ENCODE data around the gene NUTM1. TPM values are rescaled to one million over a fixed set of nuclear protein-coding genes. Genes with fewer than 3 reads are reported as not detected.

The NUTM1 gene
- total RNA-seq, 1 experiment from 2014 or later, result 0.07 TPM

DNA sequence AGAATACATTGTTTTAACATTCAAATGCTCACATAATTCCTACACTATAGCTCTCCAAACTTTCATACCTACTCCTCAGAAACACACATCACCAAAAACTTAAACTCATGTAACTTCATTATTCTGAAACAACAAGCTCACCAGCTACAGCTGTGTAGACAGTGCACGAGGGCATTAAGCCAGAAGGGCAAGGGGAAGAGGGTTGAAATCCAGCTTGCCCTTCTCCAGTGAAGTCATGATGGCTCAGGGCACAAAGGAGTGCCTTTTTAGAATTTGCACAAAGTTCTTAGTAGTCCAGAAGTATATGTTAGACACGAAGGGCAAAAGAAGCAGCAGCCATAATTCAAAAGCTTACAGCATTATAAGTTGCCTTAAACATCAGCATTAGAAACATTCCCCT, 14.1 kb upstream of the NUTM1 start:
- ATAC-seq (no peak), DNase-seq (ENCODE audit: low read depth, low spot score) (no peak)
- CTCF ChIA-PET, result no interaction called here
- no peak overlapping the region for H3K4me3 ChIP-seq (replicated peaks in 1 of 2; ENCODE audit: low read depth in 1 of 2, low read length in 2 of 2)
- H3K79me2 ChIP-seq (ENCODE audit: insufficient read depth, low read length), result no peaks in the 10 kb centered on the region
- POLR2A ChIA-PET, result interaction anchor here (0.6 to 1.7 kb wide), 3 partner anchors 9 to 10 kb away, joined by 3 to 5 read pairs (median 4); partner anchors contain the start of gene SLC12A6
- intact Hi-C loops (cut with micrococcal nuclease), result no loop called here
- TF ChIP-seq TCF7L2 (IDR thresholded peaks at IDR 0.05; ENCODE audit: borderline replicate concordance, extremely low read depth, insufficient read depth, insufficient read length) (no peak), ZFX (IDR thresholded peaks at IDR 0.05) (no peak)
- TF ChIP-seq, protein P1, sequence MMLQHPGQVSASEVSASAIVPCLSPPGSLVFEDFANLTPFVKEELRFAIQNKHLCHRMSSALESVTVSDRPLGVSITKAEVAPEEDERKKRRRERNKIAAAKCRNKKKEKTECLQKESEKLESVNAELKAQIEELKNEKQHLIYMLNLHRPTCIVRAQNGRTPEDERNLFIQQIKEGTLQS (IDR thresholded peaks at IDR 0.05), result no peak
- H2AFZ ChIP-seq (ENCODE audit: low read depth, low read length, poor library complexity, severe bottlenecking), result no peak overlapping the region
- H3K27me3 ChIP-seq (ENCODE audit: insufficient read depth, low read length), result no peaks in the 10 kb centered on the region
- H3K9me2 ChIP-seq (ENCODE audit: insufficient read depth), result no peaks in the 10 kb centered on the region
- H3K27ac ChIP-seq (ENCODE audit: low read depth, low read length), result no peak overlapping the region
- H3K9me3 ChIP-seq (ENCODE audit: control insufficient read depth in 1 of 2, insufficient read depth in 1 of 2, low read depth in 1 of 2, low read length in 2 of 2), result no peaks in the 10 kb centered on the region
- H3K9ac ChIP-seq (ENCODE audit: low read length), result no peak overlapping the region
- H3K4me1 ChIP-seq (ENCODE audit: control insufficient read depth in 1 of 2, insufficient read depth in 2 of 2, low read length in 2 of 2), result no peaks in the 10 kb centered on the region
- no TSS peak for BruUV-seq (replicated peaks)
- no peaks in the 10 kb centered on the region for H4K20me1 ChIP-seq (ENCODE audit: insufficient read depth)
- H3K4me2 ChIP-seq (ENCODE audit: low read length), result no peak overlapping the region
- H3K36me3 ChIP-seq (ENCODE audit: control insufficient read depth in 1 of 2, insufficient read depth in 2 of 2, low read length in 2 of 2), result no peaks in the 10 kb centered on the region
- RAD21 ChIA-PET (ENCODE audit: low non-redundant PET in 1 of 2, low total read pairs in 2 of 2, uncharacterized antibody in 2 of 2, unreplicated experiment in 2 of 2), result no interaction called here

DNA sequence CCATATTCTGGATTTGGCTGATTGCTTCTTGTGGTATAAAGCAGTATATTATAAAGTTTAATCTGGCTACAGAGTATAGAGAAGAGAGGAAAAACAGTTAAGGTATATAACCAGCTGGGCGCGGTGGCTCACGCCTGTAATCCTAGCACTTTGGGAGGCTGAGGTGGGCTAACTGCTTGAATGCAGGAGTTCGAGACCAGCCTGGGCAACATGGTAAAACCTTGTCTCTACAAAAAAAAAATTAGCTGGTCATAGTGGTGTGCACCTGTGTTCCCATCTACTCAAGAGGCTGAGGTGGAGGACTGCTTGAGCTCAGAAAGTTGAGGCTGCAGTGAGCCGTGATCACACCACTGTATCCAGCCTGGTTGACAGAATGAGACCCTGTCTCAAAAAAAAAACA, 12.8 kb upstream of the NUTM1 start:
- ATAC-seq (no peak), DNase-seq (ENCODE audit: low read depth, low spot score) (no peak)
- Histone ChIP-seq H4K20me1 (ENCODE audit: insufficient read depth) (no peaks in the 10 kb centered on the region), H3K27ac (ENCODE audit: low read depth, low read length) (no peak overlapping the region), H3K9me2 (ENCODE audit: insufficient read depth) (no peaks in the 10 kb centered on the region), H2AFZ (ENCODE audit: low read depth, low read length, poor library complexity, severe bottlenecking) (no peak overlapping the region), H3K27me3 (ENCODE audit: insufficient read depth, low read length) (no peaks in the 10 kb centered on the region), H3K36me3 (ENCODE audit: control insufficient read depth in 1 of 2, insufficient read depth in 2 of 2, low read length in 2 of 2) (no peaks in the 10 kb centered on the region), H3K9me3 (ENCODE audit: control insufficient read depth in 1 of 2, insufficient read depth in 1 of 2, low read depth in 1 of 2, low read length in 2 of 2) (no peaks in the 10 kb centered on the region), H3K4me3 (replicated peaks in 1 of 2; ENCODE audit: low read depth in 1 of 2, low read length in 2 of 2) (no peak overlapping the region), H3K79me2 (ENCODE audit: insufficient read depth, low read length) (no peaks in the 10 kb centered on the region), H3K4me1 (ENCODE audit: control insufficient read depth in 1 of 2, insufficient read depth in 2 of 2, low read length in 2 of 2) (no peaks in the 10 kb centered on the region), H3K4me2 (ENCODE audit: low read length) (no peak overlapping the region), H3K9ac (ENCODE audit: low read length) (no peak overlapping the region)
- intact Hi-C loops (cut with micrococcal nuclease), result no loop called here
- ChIA-PET POLR2A (interaction anchor here (1.1 to 1.7 kb wide), 2 partner anchors 8 to 89 kb away, joined by 3 to 5 read pairs; no protein-coding TSS in a partner anchor), RAD21 (ENCODE audit: low non-redundant PET in 1 of 2, low total read pairs in 2 of 2, uncharacterized antibody in 2 of 2, unreplicated experiment in 2 of 2) (no interaction called here), CTCF (no interaction called here)
- no TSS peak for BruUV-seq (replicated peaks)
- TF ChIP-seq EZH2 (IDR thresholded peaks at IDR 0.05) (no peak), ZFX (IDR thresholded peaks at IDR 0.05) (no peak), CEBPB (IDR thresholded peaks at IDR 0.05; ENCODE audit: low read depth) (no peak), SRF (IDR thresholded peaks at IDR 0.05; ENCODE audit: low read depth) (no peak), POLR2A (IDR thresholded peaks at IDR 0.05; ENCODE audit: borderline replicate concordance, extremely low read depth, insufficient read depth, insufficient read length) (no peak), ZNF274 (IDR thresholded peaks at IDR 0.05; ENCODE audit: low read depth, low read length) (no peak), FOSL1 (IDR thresholded peaks at IDR 0.05; ENCODE audit: low read depth) (no peak), CBX3 (IDR thresholded peaks at IDR 0.05; ENCODE audit: low read depth) (no peak)
- TF ChIP-seq, protein P2, sequence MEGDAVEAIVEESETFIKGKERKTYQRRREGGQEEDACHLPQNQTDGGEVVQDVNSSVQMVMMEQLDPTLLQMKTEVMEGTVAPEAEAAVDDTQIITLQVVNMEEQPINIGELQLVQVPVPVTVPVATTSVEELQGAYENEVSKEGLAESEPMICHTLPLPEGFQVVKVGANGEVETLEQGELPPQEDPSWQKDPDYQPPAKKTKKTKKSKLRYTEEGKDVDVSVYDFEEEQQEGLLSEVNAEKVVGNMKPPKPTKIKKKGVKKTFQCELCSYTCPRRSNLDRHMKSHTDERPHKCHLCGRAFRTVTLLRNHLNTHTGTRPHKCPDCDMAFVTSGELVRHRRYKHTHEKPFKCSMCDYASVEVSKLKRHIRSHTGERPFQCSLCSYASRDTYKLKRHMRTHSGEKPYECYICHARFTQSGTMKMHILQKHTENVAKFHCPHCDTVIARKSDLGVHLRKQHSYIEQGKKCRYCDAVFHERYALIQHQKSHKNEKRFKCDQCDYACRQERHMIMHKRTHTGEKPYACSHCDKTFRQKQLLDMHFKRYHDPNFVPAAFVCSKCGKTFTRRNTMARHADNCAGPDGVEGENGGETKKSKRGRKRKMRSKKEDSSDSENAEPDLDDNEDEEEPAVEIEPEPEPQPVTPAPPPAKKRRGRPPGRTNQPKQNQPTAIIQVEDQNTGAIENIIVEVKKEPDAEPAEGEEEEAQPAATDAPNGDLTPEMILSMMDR (IDR thresholded peaks at IDR 0.05 in 2 of 3, conservative IDR thresholded peaks at IDR 0.05 in 1 of 3; ENCODE audit: borderline replicate concordance in 1 of 3, insufficient read depth in 1 of 3, low read depth in 2 of 3, low read length in 2 of 3), result no peak
- TF ChIP-seq, protein P3, sequence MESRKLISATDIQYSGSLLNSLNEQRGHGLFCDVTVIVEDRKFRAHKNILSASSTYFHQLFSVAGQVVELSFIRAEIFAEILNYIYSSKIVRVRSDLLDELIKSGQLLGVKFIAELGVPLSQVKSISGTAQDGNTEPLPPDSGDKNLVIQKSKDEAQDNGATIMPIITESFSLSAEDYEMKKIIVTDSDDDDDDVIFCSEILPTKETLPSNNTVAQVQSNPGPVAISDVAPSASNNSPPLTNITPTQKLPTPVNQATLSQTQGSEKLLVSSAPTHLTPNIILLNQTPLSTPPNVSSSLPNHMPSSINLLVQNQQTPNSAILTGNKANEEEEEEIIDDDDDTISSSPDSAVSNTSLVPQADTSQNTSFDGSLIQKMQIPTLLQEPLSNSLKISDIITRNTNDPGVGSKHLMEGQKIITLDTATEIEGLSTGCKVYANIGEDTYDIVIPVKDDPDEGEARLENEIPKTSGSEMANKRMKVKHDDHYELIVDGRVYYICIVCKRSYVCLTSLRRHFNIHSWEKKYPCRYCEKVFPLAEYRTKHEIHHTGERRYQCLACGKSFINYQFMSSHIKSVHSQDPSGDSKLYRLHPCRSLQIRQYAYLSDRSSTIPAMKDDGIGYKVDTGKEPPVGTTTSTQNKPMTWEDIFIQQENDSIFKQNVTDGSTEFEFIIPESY (IDR thresholded peaks at IDR 0.05; ENCODE audit: extremely low read depth, insufficient replicate concordance, low read length), result no peak
- TF ChIP-seq, protein P1 (IDR thresholded peaks at IDR 0.05), result no peak

Measured in HCT116 (cell line).